Measurements from ENCODE around the gene TMED8. TPM values are rescaled to one million over a fixed set of nuclear protein-coding genes. Genes with fewer than 3 reads are reported as not detected.

The TMED8 gene
- total RNA-seq, 2 donors from 2014 or later: 20.5 to 27.6 TPM

GRCh38 chr14:77347751-77348150 lies 29.1 kb downstream of the TMED8 start:
- H3K4me1 ChIP-seq (ENCODE audit: control insufficient read depth, insufficient read depth, low read length): peaks cover 10% of the 10 kb centered on the region
- no peak for DNase-seq
- TF ChIP-seq, protein P1, sequence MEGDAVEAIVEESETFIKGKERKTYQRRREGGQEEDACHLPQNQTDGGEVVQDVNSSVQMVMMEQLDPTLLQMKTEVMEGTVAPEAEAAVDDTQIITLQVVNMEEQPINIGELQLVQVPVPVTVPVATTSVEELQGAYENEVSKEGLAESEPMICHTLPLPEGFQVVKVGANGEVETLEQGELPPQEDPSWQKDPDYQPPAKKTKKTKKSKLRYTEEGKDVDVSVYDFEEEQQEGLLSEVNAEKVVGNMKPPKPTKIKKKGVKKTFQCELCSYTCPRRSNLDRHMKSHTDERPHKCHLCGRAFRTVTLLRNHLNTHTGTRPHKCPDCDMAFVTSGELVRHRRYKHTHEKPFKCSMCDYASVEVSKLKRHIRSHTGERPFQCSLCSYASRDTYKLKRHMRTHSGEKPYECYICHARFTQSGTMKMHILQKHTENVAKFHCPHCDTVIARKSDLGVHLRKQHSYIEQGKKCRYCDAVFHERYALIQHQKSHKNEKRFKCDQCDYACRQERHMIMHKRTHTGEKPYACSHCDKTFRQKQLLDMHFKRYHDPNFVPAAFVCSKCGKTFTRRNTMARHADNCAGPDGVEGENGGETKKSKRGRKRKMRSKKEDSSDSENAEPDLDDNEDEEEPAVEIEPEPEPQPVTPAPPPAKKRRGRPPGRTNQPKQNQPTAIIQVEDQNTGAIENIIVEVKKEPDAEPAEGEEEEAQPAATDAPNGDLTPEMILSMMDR (conservative IDR thresholded peaks at IDR 0.05): no peak
- H3K9ac ChIP-seq (ENCODE audit: extremely low read depth, low read length, poor library complexity, severe bottlenecking): no peak overlapping the region
- no peaks in the 10 kb centered on the region for H3K27me3 ChIP-seq (ENCODE audit: control insufficient read depth, insufficient read depth, low read length, poor library complexity, severe bottlenecking)
- H3K9me3 Mint-ChIP-seq: no peaks in the 10 kb centered on the region
- H3K27ac Mint-ChIP-seq: no peak overlapping the region
- peaks cover 38% of the 10 kb centered on the region for H3K36me3 Mint-ChIP-seq (ENCODE audit: low read depth)
- 80 to 98% methylated on average over 1 to 3 of the region's 3 CpGs for WGBS, 2 experiments (ENCODE audit: insufficient coverage in 1 of 2, insufficient read length in 1 of 2)
- H3K4me3 Mint-ChIP-seq: no peak overlapping the region
- H3K27ac ChIP-seq (ENCODE audit: low read depth, low read length): no peak overlapping the region
- no peaks in the 10 kb centered on the region for H3K9me3 ChIP-seq (ENCODE audit: control insufficient read depth, low read length)
- H3K4me3 ChIP-seq (ENCODE audit: low read length): no peak overlapping the region
- peaks cover 21% of the 10 kb centered on the region for H3K4me1 Mint-ChIP-seq
- no peaks in the 10 kb centered on the region for H3K27me3 Mint-ChIP-seq (ENCODE audit: insufficient read depth)
- H3K36me3 ChIP-seq (ENCODE audit: control insufficient read depth, insufficient read depth, low read length): peaks cover 25% of the 10 kb centered on the region

GRCh38 chr14:77346495-77346894 lies 30.4 kb downstream of the TMED8 start:
- Mint-ChIP-seq H3K4me3 (no peak overlapping the region), H3K27ac (no peak overlapping the region), H3K27me3 (ENCODE audit: insufficient read depth) (no peaks in the 10 kb centered on the region), H3K9me3 (no peaks in the 10 kb centered on the region), H3K36me3 (ENCODE audit: low read depth) (peaks cover 47% of the 10 kb centered on the region), H3K4me1 (peaks cover 34% of the 10 kb centered on the region)
- DNase-seq: no peak
- TF ChIP-seq, protein P1 (conservative IDR thresholded peaks at IDR 0.05): no peak
- H3K27ac ChIP-seq (ENCODE audit: low read depth, low read length): no peak overlapping the region
- no peaks in the 10 kb centered on the region for H3K27me3 ChIP-seq (ENCODE audit: control insufficient read depth, insufficient read depth, low read length, poor library complexity, severe bottlenecking)
- peaks cover 21% of the 10 kb centered on the region for H3K4me1 ChIP-seq (ENCODE audit: control insufficient read depth, insufficient read depth, low read length)
- H3K9me3 ChIP-seq (ENCODE audit: control insufficient read depth, low read length): no peaks in the 10 kb centered on the region
- H3K4me3 ChIP-seq (ENCODE audit: low read length): no peak overlapping the region
- WGBS, 2 experiments (ENCODE audit: insufficient coverage in 1 of 2, insufficient read length in 1 of 2): 86 to 92% methylated on average over 1 to 2 of the region's 2 CpGs
- H3K9ac ChIP-seq (ENCODE audit: extremely low read depth, low read length, poor library complexity, severe bottlenecking): no peak overlapping the region
- H3K36me3 ChIP-seq (ENCODE audit: control insufficient read depth, insufficient read depth, low read length): peaks cover 32% of the 10 kb centered on the region

DNA sequence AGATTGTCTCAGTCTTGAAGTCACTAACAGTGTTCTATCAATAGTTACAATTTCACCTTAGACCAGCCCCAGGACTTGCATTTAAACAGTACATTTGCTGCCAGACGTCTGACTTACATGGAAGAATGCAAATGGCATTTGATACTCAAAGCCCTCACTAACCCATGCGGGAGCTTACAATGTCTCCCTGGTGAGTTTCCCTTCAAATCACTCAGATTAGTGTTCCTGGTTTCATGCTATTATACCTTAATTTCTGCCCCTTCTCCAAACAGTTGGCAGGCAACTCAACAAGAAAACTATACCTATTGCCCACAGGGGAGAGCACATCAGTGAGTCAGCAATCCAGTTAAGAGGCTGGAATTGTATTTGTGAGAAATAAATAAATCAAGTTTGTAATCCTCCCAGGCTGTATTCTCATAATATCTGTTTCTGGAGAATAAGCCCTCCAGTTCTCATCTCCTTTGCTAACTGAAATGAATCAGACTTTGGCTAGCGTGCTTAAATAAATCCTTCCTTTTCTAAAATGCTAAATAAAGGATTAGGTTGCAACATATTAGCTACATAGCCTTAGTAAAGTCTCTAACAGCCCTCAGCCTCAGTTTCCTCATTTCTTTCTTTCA lies 32.4 kb downstream of the TMED8 start:
- no peak overlapping the region for H3K27ac Mint-ChIP-seq
- Histone ChIP-seq H3K27ac (ENCODE audit: low read depth, low read length) (no peak overlapping the region), H3K9me3 (ENCODE audit: control insufficient read depth, low read length) (no peaks in the 10 kb centered on the region), H3K4me3 (ENCODE audit: low read length) (no peak overlapping the region), H3K36me3 (ENCODE audit: control insufficient read depth, insufficient read depth, low read length) (peaks cover 29% of the 10 kb centered on the region), H3K27me3 (ENCODE audit: control insufficient read depth, insufficient read depth, low read length, poor library complexity, severe bottlenecking) (no peaks in the 10 kb centered on the region), H3K4me1 (ENCODE audit: control insufficient read depth, insufficient read depth, low read length) (peaks cover 35% of the 10 kb centered on the region), H3K9ac (ENCODE audit: extremely low read depth, low read length, poor library complexity, severe bottlenecking) (no peak overlapping the region)
- peaks cover 53% of the 10 kb centered on the region for H3K4me1 Mint-ChIP-seq
- DNase-seq: no peak
- peaks cover 37% of the 10 kb centered on the region for H3K36me3 Mint-ChIP-seq (ENCODE audit: low read depth)
- WGBS, 2 experiments (ENCODE audit: insufficient coverage in 1 of 2, insufficient read length in 1 of 2): 80 to 84% methylated on average over 2 to 3 of the region's 3 CpGs
- no peak overlapping the region for H3K4me3 Mint-ChIP-seq
- TF ChIP-seq, protein P1 (conservative IDR thresholded peaks at IDR 0.05): no peak
- no peaks in the 10 kb centered on the region for H3K27me3 Mint-ChIP-seq (ENCODE audit: insufficient read depth)
- no peaks in the 10 kb centered on the region for H3K9me3 Mint-ChIP-seq
